ENCODE data around the gene OPHN1. TPM values are rescaled to one million over a fixed set of nuclear protein-coding genes. Genes with fewer than 3 reads are reported as not detected.

The OPHN1 gene
- total and polyA plus RNA-seq, 12 donors = 1.2 to 9.1 (median 5.2) TPM

DNA sequence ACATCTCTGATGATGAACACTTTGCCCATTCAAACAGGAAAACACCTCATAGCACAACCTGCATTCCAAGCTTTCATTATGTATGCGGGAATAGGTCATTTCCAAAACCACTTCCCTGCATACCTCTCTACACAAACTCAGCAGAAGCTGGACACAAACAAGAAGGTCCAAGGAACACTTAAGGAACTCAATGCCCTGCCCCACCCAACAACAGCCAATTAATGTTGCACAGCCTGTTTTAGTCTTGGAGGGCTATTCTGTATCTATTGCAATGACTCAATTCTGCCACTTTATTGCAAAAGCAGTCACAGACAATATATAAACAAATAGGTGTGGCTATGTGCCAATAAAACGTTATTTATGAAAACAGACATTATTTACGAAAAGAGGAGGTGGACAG is 16.7 kb downstream of the OPHN1 start:
- 49 to 67% (median 63%) methylated on average over 3 of the region's 3 CpGs for WGBS, 4 donors
- intact Hi-C loops (cut with DNase I) = no loop called here
- no peaks in the 10 kb centered on the region for H3K9me3 ChIP-seq (replicated peaks in 1 of 3)
- H3K36me3 ChIP-seq (replicated peaks in 1 of 2) = no peaks in the 10 kb centered on the region
- H3K4me3 ChIP-seq = no peak overlapping the region
- TF ChIP-seq, protein P1, sequence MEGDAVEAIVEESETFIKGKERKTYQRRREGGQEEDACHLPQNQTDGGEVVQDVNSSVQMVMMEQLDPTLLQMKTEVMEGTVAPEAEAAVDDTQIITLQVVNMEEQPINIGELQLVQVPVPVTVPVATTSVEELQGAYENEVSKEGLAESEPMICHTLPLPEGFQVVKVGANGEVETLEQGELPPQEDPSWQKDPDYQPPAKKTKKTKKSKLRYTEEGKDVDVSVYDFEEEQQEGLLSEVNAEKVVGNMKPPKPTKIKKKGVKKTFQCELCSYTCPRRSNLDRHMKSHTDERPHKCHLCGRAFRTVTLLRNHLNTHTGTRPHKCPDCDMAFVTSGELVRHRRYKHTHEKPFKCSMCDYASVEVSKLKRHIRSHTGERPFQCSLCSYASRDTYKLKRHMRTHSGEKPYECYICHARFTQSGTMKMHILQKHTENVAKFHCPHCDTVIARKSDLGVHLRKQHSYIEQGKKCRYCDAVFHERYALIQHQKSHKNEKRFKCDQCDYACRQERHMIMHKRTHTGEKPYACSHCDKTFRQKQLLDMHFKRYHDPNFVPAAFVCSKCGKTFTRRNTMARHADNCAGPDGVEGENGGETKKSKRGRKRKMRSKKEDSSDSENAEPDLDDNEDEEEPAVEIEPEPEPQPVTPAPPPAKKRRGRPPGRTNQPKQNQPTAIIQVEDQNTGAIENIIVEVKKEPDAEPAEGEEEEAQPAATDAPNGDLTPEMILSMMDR (IDR thresholded peaks at IDR 0.05) = no peak
- TF ChIP-seq POLR2A (IDR thresholded peaks at IDR 0.05) = no peak
- no peak for DNase-seq
- no peaks in the 10 kb centered on the region for H3K4me1 ChIP-seq (replicated peaks in 1 of 2)
- no peak overlapping the region for H3K27ac ChIP-seq
- H3K27me3 ChIP-seq = no peaks in the 10 kb centered on the region

DNA sequence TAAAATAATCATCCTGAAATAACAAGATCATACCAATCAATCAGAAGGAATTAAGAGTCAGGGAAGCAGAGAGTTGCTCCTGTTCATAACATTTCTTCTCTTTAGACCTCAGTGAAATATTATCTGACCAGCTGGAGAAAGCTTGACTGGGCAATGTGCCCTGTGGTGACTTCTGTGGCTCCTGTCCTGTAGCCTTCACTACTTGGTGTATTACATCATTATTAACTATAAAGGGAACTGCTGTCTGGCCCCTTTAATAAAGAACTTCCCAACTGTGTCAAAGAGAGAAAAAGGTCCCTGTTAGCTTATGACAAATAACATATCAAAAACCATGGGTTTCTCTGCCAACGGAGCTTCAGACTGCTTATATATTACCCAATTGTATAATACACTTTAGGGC is 18.0 kb downstream of the OPHN1 start:
- TF ChIP-seq, protein P1 (IDR thresholded peaks at IDR 0.05) = no peak
- Histone ChIP-seq H3K27me3 (no peaks in the 10 kb centered on the region), H3K4me3 (no peak overlapping the region), H3K9me3 (replicated peaks in 1 of 3) (no peaks in the 10 kb centered on the region), H3K4me1 (replicated peaks in 1 of 2) (no peaks in the 10 kb centered on the region), H3K36me3 (replicated peaks in 1 of 2) (no peaks in the 10 kb centered on the region), H3K27ac (no peak overlapping the region)
- intact Hi-C loops (cut with DNase I) = no loop called here
- DNase-seq = peak; percentile 17 to 68 (median 43)
- WGBS, 4 donors = 56 to 71% (median 64%) methylated on average over 1 of the region's 1 CpG

DNA sequence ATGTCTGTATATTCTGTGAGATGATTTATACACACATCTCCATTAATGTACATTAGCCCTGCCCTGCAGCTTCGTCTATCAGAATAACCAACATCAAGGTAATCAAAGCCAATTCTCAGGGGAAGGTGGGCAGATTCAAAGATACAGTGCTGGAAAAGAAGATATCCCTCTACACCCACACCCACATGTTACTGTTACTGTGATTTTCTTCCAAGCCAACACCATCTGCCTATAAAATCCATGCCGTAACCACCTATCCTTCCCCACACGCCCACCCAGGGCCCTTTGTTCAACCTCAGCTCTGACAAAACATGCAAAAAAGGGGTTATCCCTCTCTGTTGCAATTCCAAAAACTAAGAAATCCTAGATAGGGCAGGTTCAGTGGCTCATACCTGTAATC is 20.0 kb downstream of the OPHN1 start:
- no peaks in the 10 kb centered on the region for H3K27me3 ChIP-seq
- H3K9me3 ChIP-seq (replicated peaks in 1 of 3) = no peaks in the 10 kb centered on the region
- no peaks in the 10 kb centered on the region for H3K36me3 ChIP-seq (replicated peaks in 1 of 2)
- DNase-seq = no peak
- no peak overlapping the region for H3K4me3 ChIP-seq
- 64 to 100% (median 81%) methylated on average over 3 of the region's 3 CpGs for WGBS, 4 donors
- intact Hi-C loops (cut with DNase I) = no loop called here
- H3K27ac ChIP-seq = no peak overlapping the region
- no peaks in the 10 kb centered on the region for H3K4me1 ChIP-seq (replicated peaks in 1 of 2)
- TF ChIP-seq POLR2A (IDR thresholded peaks at IDR 0.05) = no peak
- TF ChIP-seq, protein P1 (IDR thresholded peaks at IDR 0.05) = no peak

DNA sequence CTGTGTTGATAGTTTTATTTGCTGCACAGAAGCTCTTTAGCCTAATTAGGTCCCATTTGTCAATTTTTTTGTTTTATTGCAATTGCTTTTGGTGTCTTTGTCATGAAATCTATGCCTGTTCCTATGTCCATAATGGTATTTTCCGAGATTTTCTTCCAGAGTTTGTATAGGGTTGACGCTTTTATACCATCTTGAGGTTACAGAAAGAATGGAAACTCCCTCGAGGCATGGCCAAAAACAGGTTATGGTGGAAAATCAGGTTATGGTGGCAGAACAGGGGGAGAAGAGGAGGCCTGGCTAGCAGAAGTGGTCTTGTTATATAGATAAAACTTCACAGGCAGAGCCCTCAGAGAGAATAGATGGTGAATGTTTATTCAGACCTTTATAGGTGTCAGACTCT is 21.6 kb downstream of the OPHN1 start:
- WGBS, 4 donors = 59 to 98% (median 75%) methylated on average over 3 of the region's 3 CpGs
- TF ChIP-seq, protein P1 (IDR thresholded peaks at IDR 0.05) = no peak
- no peak for TF ChIP-seq POLR2A (IDR thresholded peaks at IDR 0.05)
- intact Hi-C loops (cut with DNase I) = no loop called here
- H3K9me3 ChIP-seq (replicated peaks in 1 of 3) = no peaks in the 10 kb centered on the region
- H3K27me3 ChIP-seq = no peaks in the 10 kb centered on the region
- no peaks in the 10 kb centered on the region for H3K36me3 ChIP-seq (replicated peaks in 1 of 2)
- no peaks in the 10 kb centered on the region for H3K4me1 ChIP-seq (replicated peaks in 1 of 2)
- no peak for DNase-seq
- no peak overlapping the region for H3K4me3 ChIP-seq
- no peak overlapping the region for H3K27ac ChIP-seq

All from adrenal gland (tissue), 12 donors.